RWPE1 (cell line): ENCODE measurements around the gene TFAP2C.
A peak's percentile ranks its signal among the peaks of the same experiment; 100 is the strongest.

Source experiments
- CTCF ChIA-PET: fragments of 350-600 bp; sonication (Branson Sonifier 250); formaldehyde crosslinking; extraction: SDS; loops from one replicate; lab custom pipeline; 2021; lab: Yijun Ruan, JAX
- POLR2A ChIA-PET: fragments of 400-600 bp; formaldehyde crosslinking; extraction: SDS; loops from one replicate; lab custom pipeline; 2020; ENCODE audit warnings: antibody characterized with exemption; ENCODE audit not compliant: low non-redundant PET; lab: Yijun Ruan, JAX
- DNase-seq: peaks from one replicate; pipeline ENCODE4 v3.0.0; 2012; ENCODE audit warnings: low spot score
- H3K27ac ChIP-seq: fragments of 450-650 bp; 2 replicates; pipeline ENCODE4 v1.5.1; 2017
- CTCF ChIP-seq: fragments of 450-650 bp; conservative IDR thresholded peaks from 2 replicates; pipeline ENCODE4 v1.5.1; 2017; ENCODE audit warnings: low read depth, mild to moderate bottlenecking

TFAP2C gene

GRCh38 chr20:56629464-56630085 is 469 bp downstream of the TFAP2C start:
- peak overlapping the region; percentile 70 for H3K27ac ChIP-seq
- DNase-seq: peak; percentile 48
- POLR2A ChIA-PET: no interaction called here
- CTCF ChIA-PET: interaction anchor here (0.5 to 1.9 kb wide), 21 partner anchors 20 to 948 kb away, joined by 3 to 18 read pairs (median 4); no protein-coding TSS in a partner anchor
- no peak for TF ChIP-seq CTCF

- peak overlapping the region; percentile 70 for H3K27ac ChIP-seq
- ChIA-PET POLR2A (no interaction called here), CTCF (interaction anchor here (0.5 to 1.9 kb wide), 19 partner anchors 19 to 949 kb away, joined by 3 to 18 read pairs (median 4); no protein-coding TSS in a partner anchor)
- peak; percentile 97 for DNase-seq
- TF ChIP-seq CTCF: peak; percentile 97
Measured at GRCh38 chr20:56630086-56630493, 984 bp downstream of the TFAP2C start.

GRCh38 chr20:56630506-56631317 is 1.6 kb downstream of the TFAP2C start:
- TF ChIP-seq CTCF: peak; percentile 67
- ChIA-PET POLR2A (no interaction called here), CTCF (interaction anchor here (0.6 to 1.9 kb wide), 15 partner anchors 55 to 949 kb away, joined by 3 to 18 read pairs (median 4); no protein-coding TSS in a partner anchor)
- H3K27ac ChIP-seq: peak overlapping the region; percentile 70
- DNase-seq: peak; percentile 71

GRCh38 chr20:56631318-56631989 is 2.3 kb downstream of the TFAP2C start:
- TF ChIP-seq CTCF: no peak
- no peak for DNase-seq
- ChIA-PET CTCF (interaction anchor here (0.5 to 1.2 kb wide), 4 partner anchors 46 to 1810 kb away, joined by 3 to 6 read pairs (median 4); no protein-coding TSS in a partner anchor), POLR2A (no interaction called here)
- H3K27ac ChIP-seq: peak overlapping the region; percentile 70

GRCh38 chr20:56631990-56632327 is 2.9 kb downstream of the TFAP2C start:
- DNase-seq: no peak
- ChIA-PET CTCF (interaction anchor here (0.5 to 0.6 kb wide), 2 partner anchors 46 to 1811 kb away, joined by 4 to 6 read pairs; no protein-coding TSS in a partner anchor), POLR2A (no interaction called here)
- no peak for TF ChIP-seq CTCF
- peak overlapping the region; percentile 70 for H3K27ac ChIP-seq

- no peak for DNase-seq
- no peak overlapping the region for H3K27ac ChIP-seq
- ChIA-PET CTCF (interaction anchor here (1.0 to 1.3 kb wide), 2 partner anchors 25 to 340 kb away, joined by 4 to 6 read pairs; no protein-coding TSS in a partner anchor), POLR2A (no interaction called here)
- no peak for TF ChIP-seq CTCF
Measured at GRCh38 chr20:56634307-56634706, 5.2 kb downstream of the TFAP2C start.
